Kidney (tissue), 14 donors: ENCODE data around the gene NEURL1B. TPM values are rescaled to one million over a fixed set of nuclear protein-coding genes. Genes with fewer than 3 reads are reported as not detected.

Experiments
- DNase-seq, 5 donors: peaks; one replicate each; pipeline ENCODE4 v3.0.0-alpha.2; 2013 to 2020
- FAIRE-seq: peaks from 2 replicates; lab custom pipeline; 2012; peaks lifted over from hg19 to GRCh38; lab: Jason Lieb, UNC
- H3K27ac ChIP-seq, 2 donors: one replicate each; pipeline ENCODE4 v1.7.0; 2013; ENCODE audit warnings: low read depth in 2 of 2, low read length in 2 of 2, inconsistent platforms in 1 of 2
- H3K27me3 ChIP-seq: one replicate; pipeline ENCODE4 v1.7.1; 2013; ENCODE audit warnings: low read length, inconsistent platforms; ENCODE audit not compliant: control insufficient read depth, insufficient read depth
- H3K36me3 ChIP-seq, 3 donors: one replicate each; pipeline versions ENCODE4 v1.7.0 to v1.7.1; 2013; ENCODE audit warnings: low read length in 3 of 3, control low read depth in 1 of 3, inconsistent platforms in 1 of 3; ENCODE audit not compliant: insufficient read depth in 3 of 3, control insufficient read depth in 2 of 3
- H3K4me1 ChIP-seq, 3 donors: one replicate each; pipeline versions ENCODE4 v1.7.0 to v1.7.1; 2013; ENCODE audit warnings: low read length in 3 of 3, inconsistent platforms in 1 of 3, low read depth in 1 of 3; ENCODE audit not compliant: control insufficient read depth in 2 of 3, insufficient read depth in 2 of 3
- H3K4me3 ChIP-seq, 3 donors: one replicate each; pipeline versions ENCODE4 v1.7.0 to v1.8.1; 2013; ENCODE audit warnings: low read length in 3 of 3, control low read depth in 1 of 3, inconsistent platforms in 1 of 3
- H3K9ac ChIP-seq, 3 donors: one replicate each; pipeline versions ENCODE4 v1.7.0 to v1.7.1; 2013; ENCODE audit warnings: low read length in 3 of 3, control low read depth in 1 of 3, inconsistent platforms in 1 of 3
- H3K9me3 ChIP-seq, 3 donors: one replicate each; pipeline versions ENCODE4 v1.7.0 to v1.7.1; 2013; ENCODE audit warnings: low read length in 3 of 3, control low read depth in 1 of 3, inconsistent platforms in 1 of 3; ENCODE audit not compliant: control insufficient read depth in 2 of 3, insufficient read depth in 1 of 3
- intact Hi-C: fragments of 100-400 bp; cut with DNase I; formaldehyde crosslinking; loops from one replicate; pipeline ENCODE4 v1.11.1; 2022
- polyA plus RNA-seq: library from polyadenylated mRNA; stranded (reverse); fragments of 350-450 nt; fragmentation: Illumina TruSeq; extraction: RNeasy Lipid Tissue Mini Kit (QIAGEN cat#74804); gene quantifications from one replicate; pipeline ENCODE4 v1.2.3, GENCODE V29; 2014; ENCODE audit warnings: low read depth, low replicate concordance; ENCODE audit not compliant: insufficient read depth
- total RNA-seq: library from RNA; stranded (reverse); fragmentation: NEBNext Ultra II Directional; extraction: Animal tissue kit (Norgen Biotek cat#: 25700); gene quantifications from one replicate; pipeline ENCODE4 v1.2.1, GENCODE V29; 2021
- TF ChIP-seq, protein P1 (sequence below): IDR thresholded peaks from 3 replicates; pipeline ENCODE4 v1.5.1; 2012; ENCODE audit warnings: mild to moderate bottlenecking, moderate library complexity, borderline replicate concordance; ENCODE audit not compliant: insufficient read depth; ENCODE audit errors: extremely low read depth
- donor health status: control.
- donor health status: control.
- donor health status: control.
- donor health status: control.
- donor health status: control.
- donor health status: DM: yes; HTN: yes; CAD: no.
- donor health status: Normal renal cell carcinoma (clear cell type).

The NEURL1B gene
- total and polyA plus RNA-seq, 2 donors from 2014 or later: 5.4 to 42.6 TPM

- no peak for FAIRE-seq
- intact Hi-C loops: no loop called here
- Histone ChIP-seq H3K27ac (no peak overlapping the region), H3K4me3 (no peak overlapping the region), H3K9ac (no peak overlapping the region), H3K9me3 (no peaks in the 10 kb centered on the region), H3K27me3 (no peaks in the 10 kb centered on the region), H3K4me1 (no peaks in the 10 kb centered on the region), H3K36me3 (peaks cover 0 to 2% (median 0%) of the 10 kb centered on the region in 3 donors)
- peak in 2 of 5 donors; percentile 22 to 36 for DNase-seq
- TF ChIP-seq, protein P1, sequence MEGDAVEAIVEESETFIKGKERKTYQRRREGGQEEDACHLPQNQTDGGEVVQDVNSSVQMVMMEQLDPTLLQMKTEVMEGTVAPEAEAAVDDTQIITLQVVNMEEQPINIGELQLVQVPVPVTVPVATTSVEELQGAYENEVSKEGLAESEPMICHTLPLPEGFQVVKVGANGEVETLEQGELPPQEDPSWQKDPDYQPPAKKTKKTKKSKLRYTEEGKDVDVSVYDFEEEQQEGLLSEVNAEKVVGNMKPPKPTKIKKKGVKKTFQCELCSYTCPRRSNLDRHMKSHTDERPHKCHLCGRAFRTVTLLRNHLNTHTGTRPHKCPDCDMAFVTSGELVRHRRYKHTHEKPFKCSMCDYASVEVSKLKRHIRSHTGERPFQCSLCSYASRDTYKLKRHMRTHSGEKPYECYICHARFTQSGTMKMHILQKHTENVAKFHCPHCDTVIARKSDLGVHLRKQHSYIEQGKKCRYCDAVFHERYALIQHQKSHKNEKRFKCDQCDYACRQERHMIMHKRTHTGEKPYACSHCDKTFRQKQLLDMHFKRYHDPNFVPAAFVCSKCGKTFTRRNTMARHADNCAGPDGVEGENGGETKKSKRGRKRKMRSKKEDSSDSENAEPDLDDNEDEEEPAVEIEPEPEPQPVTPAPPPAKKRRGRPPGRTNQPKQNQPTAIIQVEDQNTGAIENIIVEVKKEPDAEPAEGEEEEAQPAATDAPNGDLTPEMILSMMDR: no peak
Measured at GRCh38 chr5:172670005-172670402, 28.9 kb downstream of the NEURL1B start.

DNA sequence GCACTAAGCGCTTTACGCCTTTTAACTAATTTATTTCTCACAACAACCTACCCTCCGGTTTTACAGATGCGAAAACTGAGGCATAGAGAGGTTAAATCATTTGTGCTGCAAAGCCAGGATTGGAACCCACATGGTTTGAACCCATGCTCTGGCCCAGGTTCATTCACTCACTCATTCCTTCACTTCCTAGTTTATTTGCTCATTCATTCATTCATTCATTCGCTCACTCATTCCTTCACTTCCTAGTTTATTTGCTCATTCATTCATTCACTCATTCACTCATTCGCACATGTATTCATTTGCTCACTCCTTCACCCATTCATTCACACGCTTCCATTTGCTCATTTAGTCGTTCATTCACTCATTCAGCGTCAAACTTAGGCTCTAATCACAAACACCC lies 29.4 kb downstream of the NEURL1B start:
- intact Hi-C loops: no loop called here
- H3K9ac ChIP-seq: no peak overlapping the region
- DNase-seq (no peak), FAIRE-seq (no peak)
- TF ChIP-seq, protein P1: no peak
- H3K4me3 ChIP-seq: no peak overlapping the region
- H3K4me1 ChIP-seq: no peaks in the 10 kb centered on the region
- no peak overlapping the region for H3K27ac ChIP-seq
- H3K9me3 ChIP-seq: no peaks in the 10 kb centered on the region
- H3K36me3 ChIP-seq: peaks cover 0 to 2% (median 0%) of the 10 kb centered on the region in 3 donors
- no peaks in the 10 kb centered on the region for H3K27me3 ChIP-seq

DNA sequence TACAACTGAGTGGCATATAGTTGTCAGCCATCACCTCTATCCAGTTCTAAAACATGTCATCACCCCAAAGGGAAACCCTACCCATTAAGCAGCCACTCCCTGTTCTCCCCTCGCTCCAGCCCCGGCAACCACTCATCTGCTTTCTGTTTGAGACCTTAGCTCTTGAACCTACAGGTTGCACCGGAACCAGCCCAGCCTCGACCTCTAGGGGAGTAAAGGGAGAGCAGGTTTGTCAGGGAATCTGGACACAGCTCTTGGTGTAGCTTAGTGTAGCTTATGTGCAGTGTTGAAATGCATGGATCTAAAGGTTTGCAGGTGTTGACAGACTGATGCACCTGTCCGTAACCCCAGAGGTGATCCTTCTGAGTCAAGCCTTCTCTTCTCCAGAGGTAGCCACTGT lies 30.0 kb downstream of the NEURL1B start:
- no peaks in the 10 kb centered on the region for H3K9me3 ChIP-seq
- no peak overlapping the region for H3K9ac ChIP-seq
- no peaks in the 10 kb centered on the region for H3K27me3 ChIP-seq
- FAIRE-seq: no peak
- peaks cover 0 to 2% (median 0%) of the 10 kb centered on the region in 3 donors for H3K36me3 ChIP-seq
- intact Hi-C loops: no loop called here
- no peak for DNase-seq
- H3K4me1 ChIP-seq: no peaks in the 10 kb centered on the region
- H3K4me3 ChIP-seq: no peak overlapping the region
- TF ChIP-seq, protein P1: no peak
- H3K27ac ChIP-seq: no peak overlapping the region

- Histone ChIP-seq H3K4me3 (no peak overlapping the region), H3K27ac (no peak overlapping the region), H3K4me1 (peaks cover 0 to 3% (median 0%) of the 10 kb centered on the region in 3 donors), H3K9me3 (no peaks in the 10 kb centered on the region), H3K36me3 (peaks cover 0 to 2% (median 0%) of the 10 kb centered on the region in 3 donors), H3K9ac (no peak overlapping the region), H3K27me3 (no peaks in the 10 kb centered on the region)
- FAIRE-seq: no peak
- DNase-seq: no peak
- intact Hi-C loops: no loop called here
- TF ChIP-seq, protein P1: no peak
Measured at GRCh38 chr5:172672681-172673080, 31.6 kb downstream of the NEURL1B start.
